GM06990 (cell line): Measurements from ENCODE around the gene ARFGEF3.

Experiments used
- DNase-seq: peaks from one replicate; pipeline ENCODE4 v3.0.0-alpha.2; 2011; ENCODE audit not compliant: insufficient read length; ENCODE audit errors: extremely low read depth
- H3K27me3 ChIP-seq: replicated peaks from 2 replicates; pipeline ENCODE4 v1.6.0; 2011; ENCODE audit warnings: low read length; ENCODE audit not compliant: control insufficient read depth, insufficient read depth
- H3K36me3 ChIP-seq: 2 replicates; pipeline ENCODE4 v1.5.1; 2011; ENCODE audit warnings: low read length; ENCODE audit not compliant: control insufficient read depth, insufficient read depth
- H3K4me3 ChIP-seq: replicated peaks from 2 replicates; pipeline ENCODE4 v1.5.1; 2011; ENCODE audit warnings: low read depth, mild to moderate bottlenecking, control low read depth, low read length
- TF ChIP-seq, protein P1 (sequence below): IDR thresholded peaks from 2 replicates; pipeline ENCODE4 v1.5.1; 2011; ENCODE audit warnings: low read length, control low read depth, mild to moderate bottlenecking, inconsistent platforms; ENCODE audit not compliant: insufficient read depth, poor library complexity, severe bottlenecking

Gene ARFGEF3, protein sequence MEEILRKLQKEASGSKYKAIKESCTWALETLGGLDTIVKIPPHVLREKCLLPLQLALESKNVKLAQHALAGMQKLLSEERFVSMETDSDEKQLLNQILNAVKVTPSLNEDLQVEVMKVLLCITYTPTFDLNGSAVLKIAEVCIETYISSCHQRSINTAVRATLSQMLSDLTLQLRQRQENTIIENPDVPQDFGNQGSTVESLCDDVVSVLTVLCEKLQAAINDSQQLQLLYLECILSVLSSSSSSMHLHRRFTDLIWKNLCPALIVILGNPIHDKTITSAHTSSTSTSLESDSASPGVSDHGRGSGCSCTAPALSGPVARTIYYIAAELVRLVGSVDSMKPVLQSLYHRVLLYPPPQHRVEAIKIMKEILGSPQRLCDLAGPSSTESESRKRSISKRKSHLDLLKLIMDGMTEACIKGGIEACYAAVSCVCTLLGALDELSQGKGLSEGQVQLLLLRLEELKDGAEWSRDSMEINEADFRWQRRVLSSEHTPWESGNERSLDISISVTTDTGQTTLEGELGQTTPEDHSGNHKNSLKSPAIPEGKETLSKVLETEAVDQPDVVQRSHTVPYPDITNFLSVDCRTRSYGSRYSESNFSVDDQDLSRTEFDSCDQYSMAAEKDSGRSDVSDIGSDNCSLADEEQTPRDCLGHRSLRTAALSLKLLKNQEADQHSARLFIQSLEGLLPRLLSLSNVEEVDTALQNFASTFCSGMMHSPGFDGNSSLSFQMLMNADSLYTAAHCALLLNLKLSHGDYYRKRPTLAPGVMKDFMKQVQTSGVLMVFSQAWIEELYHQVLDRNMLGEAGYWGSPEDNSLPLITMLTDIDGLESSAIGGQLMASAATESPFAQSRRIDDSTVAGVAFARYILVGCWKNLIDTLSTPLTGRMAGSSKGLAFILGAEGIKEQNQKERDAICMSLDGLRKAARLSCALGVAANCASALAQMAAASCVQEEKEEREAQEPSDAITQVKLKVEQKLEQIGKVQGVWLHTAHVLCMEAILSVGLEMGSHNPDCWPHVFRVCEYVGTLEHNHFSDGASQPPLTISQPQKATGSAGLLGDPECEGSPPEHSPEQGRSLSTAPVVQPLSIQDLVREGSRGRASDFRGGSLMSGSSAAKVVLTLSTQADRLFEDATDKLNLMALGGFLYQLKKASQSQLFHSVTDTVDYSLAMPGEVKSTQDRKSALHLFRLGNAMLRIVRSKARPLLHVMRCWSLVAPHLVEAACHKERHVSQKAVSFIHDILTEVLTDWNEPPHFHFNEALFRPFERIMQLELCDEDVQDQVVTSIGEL (N-terminal part only)

DNA sequence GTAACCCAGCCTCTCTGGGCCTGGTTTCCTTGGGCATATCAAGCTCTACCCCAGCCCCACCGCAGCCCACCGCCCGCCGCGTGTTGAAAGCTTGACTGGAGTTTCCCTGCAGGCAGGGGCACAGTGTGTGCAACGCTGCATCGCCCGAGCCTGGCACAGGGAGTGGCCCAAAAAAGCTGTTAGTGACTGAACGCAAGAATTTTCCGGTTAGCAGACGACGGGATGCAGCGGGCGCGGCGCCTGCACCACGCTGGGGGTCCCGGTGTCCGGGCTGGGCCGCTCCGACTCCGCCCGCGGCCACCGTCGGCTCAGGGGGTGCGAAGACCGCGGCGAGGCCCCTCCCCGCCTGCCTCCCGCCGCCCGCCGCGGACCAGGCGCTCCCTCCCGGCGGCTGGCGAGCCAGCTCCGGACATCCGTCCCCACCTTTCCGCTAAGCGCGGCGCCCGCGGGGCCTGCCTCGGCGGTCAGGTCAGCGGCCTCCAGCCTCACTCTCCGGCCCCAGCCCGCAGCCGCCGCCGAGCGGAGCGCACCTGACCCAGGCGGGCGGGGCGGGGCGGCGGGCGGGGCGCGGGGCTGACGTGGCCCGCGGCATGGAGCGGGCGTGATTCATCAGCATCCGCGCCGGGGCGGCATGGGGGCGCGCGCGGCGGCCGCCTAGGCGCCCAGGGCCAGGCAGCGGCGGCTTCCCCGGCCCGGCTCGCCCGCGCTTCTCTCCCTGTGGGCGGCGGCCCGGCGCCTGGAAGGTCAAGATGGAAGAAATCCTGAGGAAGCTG is at the start of gene ARFGEF3:
Gene ARFGEF3 (plus strand): TSS at position 602 of the 773 bp plus-strand sequence. CDS start 148 bp downstream, at position 750.
- DNase-seq, result peak; percentile 17
- Histone ChIP-seq H3K4me3 (peak within 1 kb of the TSS; percentile 46), H3K27me3 (peaks cover 6% of the 10 kb centered on the region), H3K36me3 (no peaks in the 10 kb centered on the region)
- TF ChIP-seq, protein P1, sequence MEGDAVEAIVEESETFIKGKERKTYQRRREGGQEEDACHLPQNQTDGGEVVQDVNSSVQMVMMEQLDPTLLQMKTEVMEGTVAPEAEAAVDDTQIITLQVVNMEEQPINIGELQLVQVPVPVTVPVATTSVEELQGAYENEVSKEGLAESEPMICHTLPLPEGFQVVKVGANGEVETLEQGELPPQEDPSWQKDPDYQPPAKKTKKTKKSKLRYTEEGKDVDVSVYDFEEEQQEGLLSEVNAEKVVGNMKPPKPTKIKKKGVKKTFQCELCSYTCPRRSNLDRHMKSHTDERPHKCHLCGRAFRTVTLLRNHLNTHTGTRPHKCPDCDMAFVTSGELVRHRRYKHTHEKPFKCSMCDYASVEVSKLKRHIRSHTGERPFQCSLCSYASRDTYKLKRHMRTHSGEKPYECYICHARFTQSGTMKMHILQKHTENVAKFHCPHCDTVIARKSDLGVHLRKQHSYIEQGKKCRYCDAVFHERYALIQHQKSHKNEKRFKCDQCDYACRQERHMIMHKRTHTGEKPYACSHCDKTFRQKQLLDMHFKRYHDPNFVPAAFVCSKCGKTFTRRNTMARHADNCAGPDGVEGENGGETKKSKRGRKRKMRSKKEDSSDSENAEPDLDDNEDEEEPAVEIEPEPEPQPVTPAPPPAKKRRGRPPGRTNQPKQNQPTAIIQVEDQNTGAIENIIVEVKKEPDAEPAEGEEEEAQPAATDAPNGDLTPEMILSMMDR, result no peak

DNA sequence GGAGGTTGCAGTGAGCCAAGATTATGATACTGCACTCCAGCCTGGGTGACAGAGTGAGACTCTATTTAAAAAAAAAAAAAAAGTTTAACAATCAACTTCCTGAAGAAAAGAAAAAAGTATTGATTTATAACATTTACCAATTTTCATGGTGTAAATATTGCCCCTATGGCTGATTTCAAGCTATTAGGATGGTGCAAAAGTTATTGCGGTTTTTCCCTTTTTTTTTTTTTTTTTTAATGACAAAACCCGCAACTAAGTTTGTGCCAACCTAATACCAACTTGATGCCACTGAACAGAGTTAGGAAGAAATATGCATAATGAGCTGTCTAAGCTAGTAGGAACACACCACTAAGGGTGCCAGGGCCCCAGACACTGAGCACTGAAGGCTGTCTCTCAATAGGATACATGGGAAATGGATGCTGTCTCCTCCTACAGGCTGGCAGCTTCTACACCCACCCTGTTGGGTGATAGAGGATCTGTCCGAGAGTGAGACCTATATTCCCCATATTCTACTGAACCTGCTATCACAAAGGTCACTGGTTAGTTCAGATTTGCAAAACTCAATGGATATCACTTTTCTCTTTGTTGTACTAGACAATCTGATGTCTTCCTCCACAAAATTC is 48.0 kb upstream of the ARFGEF3 start:
- Histone ChIP-seq H3K4me3 (no peak overlapping the region), H3K27me3 (no peaks in the 10 kb centered on the region; the same call in none of the 2 replicates), H3K36me3 (no peaks in the 10 kb centered on the region)
- TF ChIP-seq, protein P1, result no peak
- no peak for DNase-seq

GRCh38 chr6:138115201-138115600 is 46.5 kb upstream of the ARFGEF3 start:
- H3K27me3 ChIP-seq, result no peaks in the 10 kb centered on the region; the same call in none of the 2 replicates
- no peaks in the 10 kb centered on the region for H3K36me3 ChIP-seq
- no peak for DNase-seq
- TF ChIP-seq, protein P1, result no peak
- H3K4me3 ChIP-seq, result no peak overlapping the region

DNA sequence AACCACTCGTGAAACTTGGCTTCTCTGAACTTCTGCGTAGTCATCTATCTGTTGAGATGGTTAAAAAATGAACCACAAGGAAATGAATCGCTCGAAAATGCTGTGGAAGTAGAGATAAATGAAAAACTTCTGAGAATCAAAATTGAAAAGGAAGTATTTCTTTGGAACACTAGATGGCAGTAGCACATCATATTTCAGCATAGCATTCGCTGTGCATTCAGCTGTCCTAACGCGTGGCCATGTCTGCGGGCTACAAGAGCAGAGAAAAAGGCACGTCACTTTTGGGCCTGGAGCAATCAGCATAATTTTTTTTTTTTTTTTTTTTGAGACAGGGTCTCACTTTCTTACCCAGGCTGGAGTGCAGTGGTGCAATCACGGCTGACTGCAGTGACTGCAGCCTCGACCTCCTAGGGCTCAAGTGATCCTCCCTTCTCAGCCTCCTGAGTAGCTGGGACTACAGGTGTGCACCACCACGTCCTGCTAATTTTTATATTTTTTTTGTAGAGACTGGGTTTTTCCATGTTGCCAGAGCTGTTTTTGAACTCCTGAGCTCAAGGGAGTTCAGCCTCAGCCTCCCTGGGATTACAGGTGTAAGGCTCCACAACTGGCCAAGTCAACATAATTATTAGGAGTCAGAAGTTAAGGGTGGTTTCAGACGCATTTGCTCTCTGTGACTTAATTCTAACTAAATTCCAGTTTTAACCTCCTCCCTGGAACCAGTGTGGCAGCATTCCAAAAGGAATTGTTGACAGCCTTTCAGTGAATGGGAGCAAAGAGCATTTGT is 45.7 kb upstream of the ARFGEF3 start:
- no peaks in the 10 kb centered on the region for H3K36me3 ChIP-seq
- DNase-seq, result peak; percentile 13
- TF ChIP-seq, protein P1, result peak; percentile 56
- no peaks in the 10 kb centered on the region; the same call in none of the 2 replicates for H3K27me3 ChIP-seq
- no peak overlapping the region for H3K4me3 ChIP-seq
